Activated naive CD8-positive, alpha-beta T cell (primary cell): ENCODE results near the gene CALCOCO1.

ENCODE experiments used
- H3K27ac Mint-ChIP-seq: one replicate; pipeline ENCODE4 v1.8.0; 2021; ENCODE audit warnings: mixed read lengths
- H3K27me3 Mint-ChIP-seq: one replicate; pipeline ENCODE4 v1.8.0; 2021; ENCODE audit warnings: mixed read lengths
- H3K36me3 Mint-ChIP-seq: one replicate; pipeline ENCODE4 v1.8.0; 2021; ENCODE audit warnings: mixed read lengths
- H3K4me1 Mint-ChIP-seq: one replicate; pipeline ENCODE4 v1.8.0; 2021; ENCODE audit warnings: low read depth, mixed read lengths
- H3K4me3 Mint-ChIP-seq: one replicate; pipeline ENCODE4 v1.8.0; 2021; ENCODE audit warnings: mild to moderate bottlenecking, mixed read lengths
- H3K9me3 Mint-ChIP-seq: one replicate; pipeline ENCODE4 v1.8.0; 2021; ENCODE audit warnings: low read depth, mixed read lengths

The CALCOCO1 gene

GRCh38 chr12:53677800-53678148 lies 49.5 kb downstream of the CALCOCO1 start:
- H3K9me3 Mint-ChIP-seq = no peaks in the 10 kb centered on the region
- H3K36me3 Mint-ChIP-seq = no peaks in the 10 kb centered on the region
- no peak overlapping the region for H3K27ac Mint-ChIP-seq
- H3K27me3 Mint-ChIP-seq = peaks cover 17% of the 10 kb centered on the region
- peaks cover 31% of the 10 kb centered on the region for H3K4me1 Mint-ChIP-seq
- H3K4me3 Mint-ChIP-seq = peak overlapping the region; percentile 97

- Mint-ChIP-seq H3K27ac (peak overlapping the region; percentile 99), H3K4me1 (peaks cover 31% of the 10 kb centered on the region), H3K9me3 (no peaks in the 10 kb centered on the region), H3K27me3 (peaks cover 17% of the 10 kb centered on the region), H3K4me3 (peak overlapping the region; percentile 97), H3K36me3 (no peaks in the 10 kb centered on the region)
Observed at GRCh38 chr12:53677016-53677799, 50.0 kb downstream of the CALCOCO1 start.

GRCh38 chr12:53676656-53677015 lies 50.6 kb downstream of the CALCOCO1 start:
- peaks cover 31% of the 10 kb centered on the region for H3K4me1 Mint-ChIP-seq
- H3K4me3 Mint-ChIP-seq = peak overlapping the region; percentile 97
- peaks cover 14% of the 10 kb centered on the region for H3K27me3 Mint-ChIP-seq
- H3K36me3 Mint-ChIP-seq = no peaks in the 10 kb centered on the region
- H3K9me3 Mint-ChIP-seq = no peaks in the 10 kb centered on the region
- peak overlapping the region; percentile 99 for H3K27ac Mint-ChIP-seq

- H3K4me1 Mint-ChIP-seq = peaks cover 35% of the 10 kb centered on the region
- H3K4me3 Mint-ChIP-seq = peak within 1 kb of the TSS; percentile 97
- H3K36me3 Mint-ChIP-seq = peaks cover 3% of the 10 kb centered on the region
- H3K9me3 Mint-ChIP-seq = no peaks in the 10 kb centered on the region
- peak within 1 kb of the TSS; percentile 99 for H3K27ac Mint-ChIP-seq
- peaks cover 14% of the 10 kb centered on the region for H3K27me3 Mint-ChIP-seq
Observed at GRCh38 chr12:53675701-53676607, 51.3 kb downstream of the CALCOCO1 start, which contains the start of gene ATP5MC2. Gene ATP5MC2 (minus strand): TSS chr12:53676083. CDS start chr12:53672614, 3,469 bp downstream.

GRCh38 chr12:53674977-53675700 lies 52.1 kb downstream of the CALCOCO1 start:
- Mint-ChIP-seq H3K4me3 (peak overlapping the region; percentile 97), H3K9me3 (no peaks in the 10 kb centered on the region), H3K4me1 (peaks cover 38% of the 10 kb centered on the region), H3K27ac (peak overlapping the region; percentile 99), H3K36me3 (peaks cover 3% of the 10 kb centered on the region), H3K27me3 (peaks cover 14% of the 10 kb centered on the region)

- H3K27ac Mint-ChIP-seq = no peak overlapping the region
- H3K36me3 Mint-ChIP-seq = peaks cover 3% of the 10 kb centered on the region
- H3K9me3 Mint-ChIP-seq = no peaks in the 10 kb centered on the region
- H3K27me3 Mint-ChIP-seq = no peaks in the 10 kb centered on the region
- H3K4me1 Mint-ChIP-seq = peaks cover 34% of the 10 kb centered on the region
- no peak overlapping the region for H3K4me3 Mint-ChIP-seq
Observed at GRCh38 chr12:53670971-53671370, 56.3 kb downstream of the CALCOCO1 start.

- no peak overlapping the region for H3K4me3 Mint-ChIP-seq
- H3K36me3 Mint-ChIP-seq = peaks cover 3% of the 10 kb centered on the region
- H3K27ac Mint-ChIP-seq = no peak overlapping the region
- no peaks in the 10 kb centered on the region for H3K9me3 Mint-ChIP-seq
- peaks cover 33% of the 10 kb centered on the region for H3K4me1 Mint-ChIP-seq
- H3K27me3 Mint-ChIP-seq = no peaks in the 10 kb centered on the region
Observed at GRCh38 chr12:53670308-53670707, 56.9 kb downstream of the CALCOCO1 start.

- no peak overlapping the region for H3K4me3 Mint-ChIP-seq
- peaks cover 14% of the 10 kb centered on the region for H3K36me3 Mint-ChIP-seq
- H3K4me1 Mint-ChIP-seq = peaks cover 15% of the 10 kb centered on the region
- H3K27me3 Mint-ChIP-seq = no peaks in the 10 kb centered on the region
- H3K27ac Mint-ChIP-seq = no peak overlapping the region
- no peaks in the 10 kb centered on the region for H3K9me3 Mint-ChIP-seq
Observed at GRCh38 chr12:53667080-53667479, 60.2 kb downstream of the CALCOCO1 start.

GRCh38 chr12:53664936-53665335 lies 62.3 kb downstream of the CALCOCO1 start:
- Mint-ChIP-seq H3K4me1 (peaks cover 6% of the 10 kb centered on the region), H3K9me3 (no peaks in the 10 kb centered on the region), H3K36me3 (peaks cover 11% of the 10 kb centered on the region), H3K4me3 (no peak overlapping the region), H3K27ac (peak overlapping the region; percentile 74), H3K27me3 (no peaks in the 10 kb centered on the region)

- H3K27me3 Mint-ChIP-seq = no peaks in the 10 kb centered on the region
- H3K27ac Mint-ChIP-seq = peak overlapping the region; percentile 74
- H3K4me1 Mint-ChIP-seq = peaks cover 2% of the 10 kb centered on the region
- no peak overlapping the region for H3K4me3 Mint-ChIP-seq
- H3K9me3 Mint-ChIP-seq = no peaks in the 10 kb centered on the region
- H3K36me3 Mint-ChIP-seq = peaks cover 11% of the 10 kb centered on the region
Observed at GRCh38 chr12:53664191-53664590, 63.1 kb downstream of the CALCOCO1 start.

- Mint-ChIP-seq H3K9me3 (no peaks in the 10 kb centered on the region), H3K27me3 (no peaks in the 10 kb centered on the region), H3K36me3 (peaks cover 12% of the 10 kb centered on the region), H3K4me3 (no peak overlapping the region), H3K27ac (no peak overlapping the region), H3K4me1 (no peaks in the 10 kb centered on the region)
Observed at GRCh38 chr12:53660041-53660440, 67.2 kb downstream of the CALCOCO1 start.

- Mint-ChIP-seq H3K27me3 (no peaks in the 10 kb centered on the region), H3K36me3 (peaks cover 8% of the 10 kb centered on the region), H3K27ac (no peak overlapping the region), H3K4me1 (no peaks in the 10 kb centered on the region), H3K9me3 (no peaks in the 10 kb centered on the region), H3K4me3 (no peak overlapping the region)
Observed at GRCh38 chr12:53659571-53659981, 67.7 kb downstream of the CALCOCO1 start.

GRCh38 chr12:53659011-53659551 lies 68.2 kb downstream of the CALCOCO1 start:
- peaks cover 5% of the 10 kb centered on the region for H3K36me3 Mint-ChIP-seq
- no peaks in the 10 kb centered on the region for H3K4me1 Mint-ChIP-seq
- no peaks in the 10 kb centered on the region for H3K27me3 Mint-ChIP-seq
- H3K4me3 Mint-ChIP-seq = no peak overlapping the region
- no peak overlapping the region for H3K27ac Mint-ChIP-seq
- H3K9me3 Mint-ChIP-seq = no peaks in the 10 kb centered on the region
